ENCODE measurements around the gene NAGPA.

DNA sequence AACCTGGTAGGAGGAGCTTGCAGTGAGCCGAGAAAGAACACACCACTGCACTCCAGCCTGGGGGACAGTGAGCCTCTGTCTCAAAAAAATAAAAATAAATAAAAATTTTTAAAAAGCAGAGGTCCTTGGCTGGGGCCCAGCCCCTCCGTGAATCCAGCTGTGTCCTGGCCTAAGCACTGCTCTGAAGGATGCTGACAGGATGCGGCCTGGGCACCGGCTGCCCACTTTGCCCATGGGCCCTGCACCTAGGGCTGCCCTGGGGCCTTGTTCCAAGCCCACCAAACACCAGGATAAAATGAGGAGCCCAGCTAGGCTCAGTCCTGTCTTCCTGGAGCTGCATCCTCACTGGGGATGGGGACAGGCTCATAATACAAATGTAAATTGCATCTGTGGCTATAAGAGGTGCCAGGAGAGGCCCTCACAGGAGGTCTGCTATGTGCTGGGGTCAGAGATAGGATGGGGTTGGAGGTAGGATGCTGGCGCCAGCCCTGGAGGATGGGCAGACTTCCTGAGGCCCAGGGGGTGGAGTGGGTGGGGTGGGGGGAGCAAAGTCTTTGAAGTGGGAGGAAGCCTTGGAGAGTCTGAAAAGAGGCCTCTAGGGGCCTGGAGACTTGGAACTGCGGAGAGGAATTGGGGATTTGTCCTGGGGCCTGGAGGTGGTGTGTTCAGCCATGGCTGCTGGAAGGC, 25.8 kb upstream of the NAGPA start:
- TF ChIP-seq, protein P1, sequence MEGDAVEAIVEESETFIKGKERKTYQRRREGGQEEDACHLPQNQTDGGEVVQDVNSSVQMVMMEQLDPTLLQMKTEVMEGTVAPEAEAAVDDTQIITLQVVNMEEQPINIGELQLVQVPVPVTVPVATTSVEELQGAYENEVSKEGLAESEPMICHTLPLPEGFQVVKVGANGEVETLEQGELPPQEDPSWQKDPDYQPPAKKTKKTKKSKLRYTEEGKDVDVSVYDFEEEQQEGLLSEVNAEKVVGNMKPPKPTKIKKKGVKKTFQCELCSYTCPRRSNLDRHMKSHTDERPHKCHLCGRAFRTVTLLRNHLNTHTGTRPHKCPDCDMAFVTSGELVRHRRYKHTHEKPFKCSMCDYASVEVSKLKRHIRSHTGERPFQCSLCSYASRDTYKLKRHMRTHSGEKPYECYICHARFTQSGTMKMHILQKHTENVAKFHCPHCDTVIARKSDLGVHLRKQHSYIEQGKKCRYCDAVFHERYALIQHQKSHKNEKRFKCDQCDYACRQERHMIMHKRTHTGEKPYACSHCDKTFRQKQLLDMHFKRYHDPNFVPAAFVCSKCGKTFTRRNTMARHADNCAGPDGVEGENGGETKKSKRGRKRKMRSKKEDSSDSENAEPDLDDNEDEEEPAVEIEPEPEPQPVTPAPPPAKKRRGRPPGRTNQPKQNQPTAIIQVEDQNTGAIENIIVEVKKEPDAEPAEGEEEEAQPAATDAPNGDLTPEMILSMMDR (IDR thresholded peaks at IDR 0.05; ENCODE audit: poor library complexity): no peak
- no peak for TF ChIP-seq EZH2 (IDR thresholded peaks at IDR 0.05; ENCODE audit: borderline replicate concordance)
